Panc1 (cell line): ENCODE data around the gene ESAM. TPM values are rescaled to one million over a fixed set of nuclear protein-coding genes. Genes with fewer than 3 reads are reported as not detected.

ENCODE experiments used
- ATAC-seq: fragments of 200-7000 bp; cut with Tn5 transposase; 2 replicates; pipeline ENCODE4 v1.9.1; 2020; ENCODE audit warnings: mild to moderate bottlenecking, moderate library complexity
- BruUV-seq: library from RNA; stranded (reverse); fragments of 400-500 nt; replicated peaks from 2 replicates; lab custom pipeline; 2021; lab: Mats Ljungman, UMichigan
- CTCF ChIA-PET: fragments of 300-600 bp; sonication (Branson Sonifier 250); formaldehyde crosslinking; loops from one replicate; lab custom pipeline; 2022; ENCODE audit warnings: antibody characterized with exemption; lab: Charles Lee
- POLR2A ChIA-PET: fragments of 300-600 bp; sonication (Branson Sonifier 250); formaldehyde crosslinking; loops from one replicate; lab custom pipeline; 2022; ENCODE audit warnings: antibody characterized with exemption; lab: Charles Lee
- DNase-seq: peaks from one replicate; pipeline ENCODE4 v3.0.0-alpha.2; 2010; ENCODE audit warnings: low read depth, low spot score
- H3K27ac ChIP-seq: 2 replicates; pipeline ENCODE4 v1.5.1; 2011; ENCODE audit warnings: mild to moderate bottlenecking, low read length, inconsistent platforms
- H3K27me3 ChIP-seq: fragments of 200-500 bp; sonication (Bioruptor generic); 2 replicates; pipeline ENCODE4 v1.6.0; 2014; ENCODE audit warnings: low read length, inconsistent platforms; ENCODE audit not compliant: control insufficient read depth, insufficient read depth
- H3K36me3 ChIP-seq: fragments of 200-500 bp; sonication (Bioruptor generic); 2 replicates; pipeline ENCODE4 v1.5.1; 2014; ENCODE audit warnings: inconsistent platforms, mild to moderate bottlenecking, low read length, moderate library complexity; ENCODE audit not compliant: control insufficient read depth, insufficient read depth
- H3K4me1 ChIP-seq: 2 replicates; pipeline ENCODE4 v1.5.1; 2011; ENCODE audit warnings: inconsistent platforms, mild to moderate bottlenecking, low read length, moderate library complexity; ENCODE audit not compliant: control insufficient read depth, insufficient read depth
- H3K4me3 ChIP-seq, 2 experiments: 2 replicates each; pipeline ENCODE4 v1.5.1; 2011 to 2012; ENCODE audit warnings: low read depth in 2 of 2, low read length in 2 of 2, mild to moderate bottlenecking in 2 of 2, inconsistent platforms in 1 of 2, moderate library complexity in 1 of 2
- H3K9me3 ChIP-seq: fragments of 200-500 bp; sonication (Bioruptor generic); 2 replicates; pipeline ENCODE4 v1.5.1; 2014; ENCODE audit warnings: low read depth, mild to moderate bottlenecking, inconsistent platforms, low read length, moderate library complexity; ENCODE audit not compliant: control insufficient read depth, insufficient read depth
- POLR2AphosphoS5 ChIP-seq: IDR thresholded peaks from 2 replicates; pipeline ENCODE4 v1.6.1; 2012; ENCODE audit warnings: mild to moderate bottlenecking, low read depth, low read length, moderate library complexity
- SIN3A ChIP-seq: IDR thresholded peaks from 2 replicates; pipeline ENCODE4 v1.6.1; 2012; ENCODE audit warnings: low read depth, mild to moderate bottlenecking, low read length, moderate library complexity, borderline replicate concordance; ENCODE audit not compliant: insufficient read depth
- TCF7L2 ChIP-seq: IDR thresholded peaks from 2 replicates; pipeline ENCODE4 v1.6.1; 2011; ENCODE audit warnings: mild to moderate bottlenecking, low read depth, low read length, inconsistent platforms
- in situ Hi-C: cut with HindIII; loops from 2 replicates; pipeline ENCODE4 v1.10.0; 2016; ENCODE audit warnings: low sequenced_read_pairs, low pct_unique_long_range_greater_than_20kb
- intact Hi-C: fragments of 100-400 bp; cut with micrococcal nuclease; formaldehyde crosslinking; loops from one replicate; pipeline ENCODE4 v1.10.0; 2022; ENCODE audit not compliant: unreplicated experiment
- total RNA-seq: library from RNA; stranded (reverse); gene quantifications from one replicate; pipeline ENCODE4 v1.2.1, GENCODE V29; 2021; ENCODE audit not compliant: unreplicated experiment
- TF ChIP-seq, protein P1 (sequence below), 2 experiments: IDR thresholded peaks; 2 replicates each; pipeline ENCODE4 v1.6.1; 2011 to 2012; ENCODE audit warnings: low read depth in 2 of 2, control low read depth in 1 of 2, low read length in 1 of 2, mild to moderate bottlenecking in 1 of 2, moderate library complexity in 1 of 2; ENCODE audit not compliant: insufficient read depth in 1 of 2
- TF ChIP-seq, protein P2 (sequence below): fragments of 450-650 bp; IDR thresholded peaks from 2 replicates; pipeline ENCODE4 v1.5.1; 2017; ENCODE audit warnings: mild to moderate bottlenecking

Gene ESAM
- total RNA-seq, 1 experiment from 2014 or later = 1.6 TPM

DNA sequence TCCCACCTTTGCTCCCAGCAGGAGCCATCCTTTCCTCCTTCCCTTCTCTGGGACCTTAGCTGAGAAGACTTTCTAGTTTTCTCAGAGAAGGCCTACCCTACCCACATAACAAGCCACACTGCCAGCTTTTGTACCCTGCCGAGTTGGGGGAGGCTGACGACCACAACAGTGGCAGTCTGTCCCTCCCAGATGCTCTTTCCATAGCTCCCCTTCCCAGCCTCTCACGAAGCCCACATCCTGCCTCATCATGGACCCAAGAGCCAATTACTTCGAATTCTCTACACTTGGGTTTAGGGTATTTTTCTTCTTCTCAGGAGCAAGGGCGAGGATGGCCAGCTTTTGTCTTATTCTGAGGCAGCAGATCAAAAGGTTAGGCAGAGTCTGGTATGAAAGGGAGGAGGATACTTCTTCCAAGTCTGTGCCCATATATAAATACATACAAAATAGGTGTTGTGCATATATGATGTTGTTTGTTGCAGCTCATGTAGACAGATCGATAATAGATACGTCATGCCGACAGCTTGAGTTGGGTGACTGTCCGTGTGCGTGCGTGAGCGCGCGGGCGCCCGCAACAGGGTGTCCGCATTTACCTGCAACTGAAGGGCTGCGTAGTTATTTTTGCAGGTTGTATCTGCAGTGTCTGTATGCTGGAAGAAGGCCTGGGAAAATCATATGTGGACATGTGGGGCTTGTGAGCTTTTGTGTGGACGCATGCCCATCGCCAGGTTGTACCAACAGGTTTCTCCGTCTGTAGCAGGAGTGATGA is 23.2 kb downstream of the ESAM start:
- in situ Hi-C loops (no loop called here), intact Hi-C loops (no loop called here)
- no peak for TF ChIP-seq TCF7L2
- Histone ChIP-seq H3K9me3 (no peaks in the 10 kb centered on the region), H3K27ac (no peak overlapping the region), H3K36me3 (no peaks in the 10 kb centered on the region), H3K4me3 (peak overlapping the region; percentile 52 to 67), H3K27me3 (peaks cover 32% of the 10 kb centered on the region), H3K4me1 (peaks cover 5% of the 10 kb centered on the region; the same call in 1 of the 2 replicates)
- ChIA-PET POLR2A (interaction anchor here (1.0 kb wide), 1 partner anchor 65 kb away, joined by 3 read pairs; the partner anchor contains the start of genes SIAE and SPA17), CTCF (interaction anchor here (1.4 kb wide), 1 partner anchor 24 kb away, joined by 3 read pairs; no protein-coding TSS in a partner anchor)
- no TSS peak for BruUV-seq
- ATAC-seq = no peak
- DNase-seq = no peak

DNA sequence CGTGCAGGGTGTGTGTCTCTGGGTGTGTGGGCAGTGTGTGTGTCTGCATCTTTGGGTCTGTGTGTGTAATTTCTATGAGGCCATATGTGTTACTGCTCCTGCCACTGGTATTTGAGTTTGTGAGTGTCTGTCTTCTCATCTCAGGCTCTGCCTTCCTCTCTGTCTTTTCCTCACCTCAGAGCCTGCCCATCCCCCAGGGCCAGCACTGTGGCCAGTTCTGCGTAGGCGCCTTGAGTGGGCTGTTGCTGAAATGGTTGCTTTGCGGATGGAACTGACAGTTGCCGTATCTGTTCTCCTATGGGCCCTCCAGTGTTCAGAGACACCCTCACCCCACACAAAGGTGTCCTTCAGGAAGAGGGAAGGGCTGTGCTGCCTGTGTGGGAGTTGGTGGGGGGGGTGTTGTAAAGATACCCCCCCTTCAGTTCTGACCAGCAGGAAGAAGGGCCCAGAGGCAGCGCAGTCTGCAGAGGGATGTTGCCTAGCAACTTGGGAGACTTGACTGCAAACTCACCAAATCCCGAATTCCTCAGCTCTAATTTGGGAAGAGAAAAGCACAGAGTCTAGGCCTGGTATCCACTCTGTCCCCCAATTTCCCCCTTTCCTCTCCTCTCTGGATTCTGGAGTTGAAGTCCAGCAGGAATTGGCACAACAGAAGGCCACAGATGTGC is 24.3 kb downstream of the ESAM start:
- H3K4me3 ChIP-seq = no peak overlapping the region
- intact Hi-C loops = no loop called here
- DNase-seq (no peak), ATAC-seq (no peak)
- BruUV-seq = no TSS peak
- peaks cover 5% of the 10 kb centered on the region; the same call in 1 of the 2 replicates for H3K4me1 ChIP-seq
- no peak overlapping the region for H3K27ac ChIP-seq
- ChIA-PET POLR2A (no interaction called here), CTCF (no interaction called here)
- peaks cover 23% of the 10 kb centered on the region for H3K27me3 ChIP-seq
- TF ChIP-seq, protein P1, sequence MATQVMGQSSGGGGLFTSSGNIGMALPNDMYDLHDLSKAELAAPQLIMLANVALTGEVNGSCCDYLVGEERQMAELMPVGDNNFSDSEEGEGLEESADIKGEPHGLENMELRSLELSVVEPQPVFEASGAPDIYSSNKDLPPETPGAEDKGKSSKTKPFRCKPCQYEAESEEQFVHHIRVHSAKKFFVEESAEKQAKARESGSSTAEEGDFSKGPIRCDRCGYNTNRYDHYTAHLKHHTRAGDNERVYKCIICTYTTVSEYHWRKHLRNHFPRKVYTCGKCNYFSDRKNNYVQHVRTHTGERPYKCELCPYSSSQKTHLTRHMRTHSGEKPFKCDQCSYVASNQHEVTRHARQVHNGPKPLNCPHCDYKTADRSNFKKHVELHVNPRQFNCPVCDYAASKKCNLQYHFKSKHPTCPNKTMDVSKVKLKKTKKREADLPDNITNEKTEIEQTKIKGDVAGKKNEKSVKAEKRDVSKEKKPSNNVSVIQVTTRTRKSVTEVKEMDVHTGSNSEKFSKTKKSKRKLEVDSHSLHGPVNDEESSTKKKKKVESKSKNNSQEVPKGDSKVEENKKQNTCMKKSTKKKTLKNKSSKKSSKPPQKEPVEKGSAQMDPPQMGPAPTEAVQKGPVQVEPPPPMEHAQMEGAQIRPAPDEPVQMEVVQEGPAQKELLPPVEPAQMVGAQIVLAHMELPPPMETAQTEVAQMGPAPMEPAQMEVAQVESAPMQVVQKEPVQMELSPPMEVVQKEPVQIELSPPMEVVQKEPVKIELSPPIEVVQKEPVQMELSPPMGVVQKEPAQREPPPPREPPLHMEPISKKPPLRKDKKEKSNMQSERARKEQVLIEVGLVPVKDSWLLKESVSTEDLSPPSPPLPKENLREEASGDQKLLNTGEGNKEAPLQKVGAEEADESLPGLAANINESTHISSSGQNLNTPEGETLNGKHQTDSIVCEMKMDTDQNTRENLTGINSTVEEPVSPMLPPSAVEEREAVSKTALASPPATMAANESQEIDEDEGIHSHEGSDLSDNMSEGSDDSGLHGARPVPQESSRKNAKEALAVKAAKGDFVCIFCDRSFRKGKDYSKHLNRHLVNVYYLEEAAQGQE (IDR thresholded peaks at IDR 0.05; ENCODE audit: insufficient read depth in 1 of 2, low read depth in 2 of 2, low read length in 1 of 2) = no peak
- no peaks in the 10 kb centered on the region for H3K9me3 ChIP-seq
- in situ Hi-C loops = no loop called here
- no peaks in the 10 kb centered on the region for H3K36me3 ChIP-seq

DNA sequence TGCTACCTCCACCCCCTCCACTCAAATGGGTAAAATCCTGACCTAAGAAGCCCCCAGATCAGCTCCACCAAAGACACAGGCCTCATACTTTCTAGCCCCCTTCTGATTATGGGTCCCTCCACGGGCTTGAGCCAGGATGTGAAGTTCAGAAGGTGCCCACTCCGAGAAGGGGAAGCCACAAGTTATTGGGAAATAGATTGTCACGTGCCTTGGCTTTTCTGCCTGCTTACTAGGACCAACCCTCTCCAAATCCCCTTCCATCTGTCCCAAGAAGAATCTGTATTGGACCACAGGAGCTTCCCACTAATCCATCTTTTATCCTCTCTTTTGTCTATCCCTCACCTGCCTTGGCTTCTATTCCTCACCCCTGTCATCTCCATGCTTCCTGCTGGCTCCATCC is 25.4 kb downstream of the ESAM start:
- CTCF ChIA-PET = interaction anchor here (0.6 kb wide), 2 partner anchors 77 to 1215 kb away, joined by 3 read pairs; no protein-coding TSS in a partner anchor
- no peak for TF ChIP-seq TCF7L2
- TF ChIP-seq, protein P2, sequence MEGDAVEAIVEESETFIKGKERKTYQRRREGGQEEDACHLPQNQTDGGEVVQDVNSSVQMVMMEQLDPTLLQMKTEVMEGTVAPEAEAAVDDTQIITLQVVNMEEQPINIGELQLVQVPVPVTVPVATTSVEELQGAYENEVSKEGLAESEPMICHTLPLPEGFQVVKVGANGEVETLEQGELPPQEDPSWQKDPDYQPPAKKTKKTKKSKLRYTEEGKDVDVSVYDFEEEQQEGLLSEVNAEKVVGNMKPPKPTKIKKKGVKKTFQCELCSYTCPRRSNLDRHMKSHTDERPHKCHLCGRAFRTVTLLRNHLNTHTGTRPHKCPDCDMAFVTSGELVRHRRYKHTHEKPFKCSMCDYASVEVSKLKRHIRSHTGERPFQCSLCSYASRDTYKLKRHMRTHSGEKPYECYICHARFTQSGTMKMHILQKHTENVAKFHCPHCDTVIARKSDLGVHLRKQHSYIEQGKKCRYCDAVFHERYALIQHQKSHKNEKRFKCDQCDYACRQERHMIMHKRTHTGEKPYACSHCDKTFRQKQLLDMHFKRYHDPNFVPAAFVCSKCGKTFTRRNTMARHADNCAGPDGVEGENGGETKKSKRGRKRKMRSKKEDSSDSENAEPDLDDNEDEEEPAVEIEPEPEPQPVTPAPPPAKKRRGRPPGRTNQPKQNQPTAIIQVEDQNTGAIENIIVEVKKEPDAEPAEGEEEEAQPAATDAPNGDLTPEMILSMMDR = no peak
- TF ChIP-seq, protein P1 (IDR thresholded peaks at IDR 0.05; ENCODE audit: insufficient read depth in 1 of 2, low read depth in 2 of 2, low read length in 1 of 2) = no peak
- no peak for TF ChIP-seq POLR2AphosphoS5
- no peak for TF ChIP-seq SIN3A

More for the DNA sequence above, 25.4 kb downstream of the ESAM start:
- POLR2A ChIA-PET = no interaction called here
- Histone ChIP-seq H3K27me3 (peaks cover 21% of the 10 kb centered on the region), H3K4me3 (no peak overlapping the region), H3K36me3 (no peaks in the 10 kb centered on the region), H3K4me1 (peaks cover 5% of the 10 kb centered on the region; the same call in 1 of the 2 replicates), H3K27ac (no peak overlapping the region), H3K9me3 (no peaks in the 10 kb centered on the region)
- in situ Hi-C loops (no loop called here), intact Hi-C loops (no loop called here)
- ATAC-seq = no peak
- BruUV-seq = no TSS peak
- no peak for DNase-seq
